Measurements from ENCODE around the gene PTPRR.

PTPRR gene

DNA sequence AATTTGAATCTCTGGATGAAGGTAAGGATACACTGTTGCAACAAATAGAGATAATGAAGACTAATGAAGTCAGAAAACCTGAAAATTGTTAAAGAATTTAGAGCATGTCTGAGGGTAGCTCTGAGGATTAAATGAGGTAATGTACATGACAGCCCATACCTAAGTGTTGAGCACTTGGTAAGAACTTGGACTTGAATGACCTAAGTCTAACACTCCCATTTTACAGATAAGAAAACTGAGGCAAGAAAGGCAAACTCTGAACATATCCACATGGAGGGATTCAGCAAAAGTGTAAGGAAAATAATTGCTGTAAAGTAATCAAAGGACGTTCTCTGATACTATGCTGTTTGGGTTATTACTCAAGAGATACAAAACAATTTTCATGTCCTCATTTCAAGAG lies 312.4 kb downstream of the PTPRR start:
- H3K4me1 ChIP-seq (ENCODE audit: control insufficient read depth in 1 of 2, insufficient read depth in 2 of 2, low read length in 2 of 2) = peaks cover 10 to 18% of the 10 kb centered on the region in 2 donors
- no peak overlapping the region for H3K4me3 ChIP-seq (ENCODE audit: low read depth in 1 of 2, low read length in 2 of 2)
- H3K27me3 ChIP-seq (ENCODE audit: control insufficient read depth in 1 of 2, insufficient read depth in 2 of 2, low read length in 2 of 2) = peaks cover 0 to 3% of the 10 kb centered on the region in 2 donors
- H3K9me3 ChIP-seq (ENCODE audit: control insufficient read depth in 1 of 2, low read length in 2 of 2) = no peaks in the 10 kb centered on the region
- H3K27ac ChIP-seq (ENCODE audit: low read depth, low read length) = no peak overlapping the region
- H3K9ac ChIP-seq (ENCODE audit: low read depth in 1 of 2, low read length in 2 of 2) = no peak overlapping the region
- no peaks in the 10 kb centered on the region for H3K36me3 ChIP-seq (ENCODE audit: control insufficient read depth in 1 of 2, insufficient read depth in 2 of 2, low read length in 2 of 2)

- Histone ChIP-seq H3K4me3 (ENCODE audit: low read depth in 1 of 2, low read length in 2 of 2) (no peak overlapping the region), H3K9ac (ENCODE audit: low read depth in 1 of 2, low read length in 2 of 2) (no peak overlapping the region), H3K27me3 (ENCODE audit: control insufficient read depth in 1 of 2, insufficient read depth in 2 of 2, low read length in 2 of 2) (peaks cover 0 to 3% of the 10 kb centered on the region in 2 donors), H3K27ac (ENCODE audit: low read depth, low read length) (no peak overlapping the region), H3K4me1 (ENCODE audit: control insufficient read depth in 1 of 2, insufficient read depth in 2 of 2, low read length in 2 of 2) (peaks cover 10 to 18% of the 10 kb centered on the region in 2 donors), H3K9me3 (ENCODE audit: control insufficient read depth in 1 of 2, low read length in 2 of 2) (no peaks in the 10 kb centered on the region), H3K36me3 (ENCODE audit: control insufficient read depth in 1 of 2, insufficient read depth in 2 of 2, low read length in 2 of 2) (no peaks in the 10 kb centered on the region)
Measured at GRCh38 chr12:70607107-70607506, 313.4 kb downstream of the PTPRR start.

DNA sequence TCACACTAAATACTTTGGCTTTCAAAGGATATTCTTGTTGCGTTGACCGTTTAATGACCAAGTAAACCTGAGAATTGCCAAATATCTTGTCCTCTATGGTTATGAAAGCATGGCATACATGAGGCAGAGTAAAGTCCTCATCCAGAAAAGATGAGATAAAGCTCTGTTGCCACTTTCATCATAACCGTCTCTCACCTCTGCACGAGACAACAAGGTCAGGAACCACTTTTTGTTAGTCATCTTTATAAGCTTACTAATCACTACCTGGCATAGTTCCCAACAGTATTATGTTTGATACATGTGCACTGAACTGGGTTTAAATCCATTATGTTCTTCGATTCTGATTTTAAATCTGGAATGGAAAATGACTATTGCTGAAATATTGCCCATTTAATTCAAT lies 314.6 kb downstream of the PTPRR start:
- Histone ChIP-seq H3K4me3 (ENCODE audit: low read depth in 1 of 2, low read length in 2 of 2) (no peak overlapping the region), H3K27ac (ENCODE audit: low read depth, low read length) (no peak overlapping the region), H3K4me1 (ENCODE audit: control insufficient read depth in 1 of 2, insufficient read depth in 2 of 2, low read length in 2 of 2) (peaks cover 10 to 18% of the 10 kb centered on the region in 2 donors), H3K36me3 (ENCODE audit: control insufficient read depth in 1 of 2, insufficient read depth in 2 of 2, low read length in 2 of 2) (no peaks in the 10 kb centered on the region), H3K9me3 (ENCODE audit: control insufficient read depth in 1 of 2, low read length in 2 of 2) (no peaks in the 10 kb centered on the region), H3K9ac (ENCODE audit: low read depth in 1 of 2, low read length in 2 of 2) (no peak overlapping the region), H3K27me3 (ENCODE audit: control insufficient read depth in 1 of 2, insufficient read depth in 2 of 2, low read length in 2 of 2) (peaks cover 0 to 3% of the 10 kb centered on the region in 2 donors)

DNA sequence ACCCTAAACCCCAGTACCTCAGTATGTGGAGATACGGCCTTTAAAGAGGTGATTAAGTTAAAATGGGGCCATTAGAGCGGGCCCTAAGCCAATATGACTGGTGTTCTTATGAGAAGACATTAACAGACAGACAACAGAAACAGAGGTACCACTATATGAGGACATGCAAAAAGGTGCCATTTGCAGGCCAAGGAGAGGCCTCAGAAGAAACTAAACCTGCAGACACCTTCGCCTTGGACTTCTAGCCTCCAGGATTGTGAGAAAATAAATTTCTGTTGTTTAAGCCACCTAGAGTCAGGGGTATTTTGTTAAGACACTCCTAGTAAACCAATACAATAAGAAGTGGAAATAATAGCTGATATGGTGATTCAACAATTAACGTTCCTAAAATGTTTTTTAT lies 315.9 kb downstream of the PTPRR start:
- no peaks in the 10 kb centered on the region for H3K9me3 ChIP-seq (ENCODE audit: control insufficient read depth in 1 of 2, low read length in 2 of 2)
- H3K27me3 ChIP-seq (ENCODE audit: control insufficient read depth in 1 of 2, insufficient read depth in 2 of 2, low read length in 2 of 2) = peaks cover 0 to 3% of the 10 kb centered on the region in 2 donors
- H3K9ac ChIP-seq (ENCODE audit: low read depth in 1 of 2, low read length in 2 of 2) = no peak overlapping the region
- H3K4me3 ChIP-seq (ENCODE audit: low read depth in 1 of 2, low read length in 2 of 2) = no peak overlapping the region
- no peaks in the 10 kb centered on the region for H3K36me3 ChIP-seq (ENCODE audit: control insufficient read depth in 1 of 2, insufficient read depth in 2 of 2, low read length in 2 of 2)
- H3K4me1 ChIP-seq (ENCODE audit: control insufficient read depth in 1 of 2, insufficient read depth in 2 of 2, low read length in 2 of 2) = peaks cover 10 to 18% of the 10 kb centered on the region in 2 donors
- H3K27ac ChIP-seq (ENCODE audit: low read depth, low read length) = no peak overlapping the region

GRCh38 chr12:70603044-70603443 lies 317.5 kb downstream of the PTPRR start:
- Histone ChIP-seq H3K4me1 (ENCODE audit: control insufficient read depth in 1 of 2, insufficient read depth in 2 of 2, low read length in 2 of 2) (peaks cover 0 to 13% of the 10 kb centered on the region in 2 donors), H3K9me3 (ENCODE audit: control insufficient read depth in 1 of 2, low read length in 2 of 2) (no peaks in the 10 kb centered on the region), H3K36me3 (ENCODE audit: control insufficient read depth in 1 of 2, insufficient read depth in 2 of 2, low read length in 2 of 2) (no peaks in the 10 kb centered on the region), H3K9ac (ENCODE audit: low read depth in 1 of 2, low read length in 2 of 2) (no peak overlapping the region), H3K27me3 (ENCODE audit: control insufficient read depth in 1 of 2, insufficient read depth in 2 of 2, low read length in 2 of 2) (no peaks in the 10 kb centered on the region), H3K27ac (ENCODE audit: low read depth, low read length) (no peak overlapping the region), H3K4me3 (ENCODE audit: low read depth in 1 of 2, low read length in 2 of 2) (no peak overlapping the region)

- Histone ChIP-seq H3K36me3 (ENCODE audit: control insufficient read depth in 1 of 2, insufficient read depth in 2 of 2, low read length in 2 of 2) (no peaks in the 10 kb centered on the region), H3K9ac (ENCODE audit: low read depth in 1 of 2, low read length in 2 of 2) (no peak overlapping the region), H3K27ac (ENCODE audit: low read depth, low read length) (no peak overlapping the region), H3K4me3 (ENCODE audit: low read depth in 1 of 2, low read length in 2 of 2) (no peak overlapping the region), H3K4me1 (ENCODE audit: control insufficient read depth in 1 of 2, insufficient read depth in 2 of 2, low read length in 2 of 2) (no peaks in the 10 kb centered on the region), H3K9me3 (ENCODE audit: control insufficient read depth in 1 of 2, low read length in 2 of 2) (no peaks in the 10 kb centered on the region), H3K27me3 (ENCODE audit: control insufficient read depth in 1 of 2, insufficient read depth in 2 of 2, low read length in 2 of 2) (no peaks in the 10 kb centered on the region)
Measured at GRCh38 chr12:70598467-70599193, 321.9 kb downstream of the PTPRR start.

GRCh38 chr12:70592664-70593063 lies 327.9 kb downstream of the PTPRR start:
- H3K9me3 ChIP-seq (ENCODE audit: control insufficient read depth in 1 of 2, low read length in 2 of 2) = no peaks in the 10 kb centered on the region
- H3K27me3 ChIP-seq (ENCODE audit: control insufficient read depth in 1 of 2, insufficient read depth in 2 of 2, low read length in 2 of 2) = no peaks in the 10 kb centered on the region
- H3K4me1 ChIP-seq (ENCODE audit: control insufficient read depth in 1 of 2, insufficient read depth in 2 of 2, low read length in 2 of 2) = peaks cover 0 to 6% of the 10 kb centered on the region in 2 donors
- H3K9ac ChIP-seq (ENCODE audit: low read depth in 1 of 2, low read length in 2 of 2) = no peak overlapping the region
- H3K27ac ChIP-seq (ENCODE audit: low read depth, low read length) = no peak overlapping the region
- peaks cover 0 to 5% of the 10 kb centered on the region in 2 donors for H3K36me3 ChIP-seq (ENCODE audit: control insufficient read depth in 1 of 2, insufficient read depth in 2 of 2, low read length in 2 of 2)
- no peak overlapping the region for H3K4me3 ChIP-seq (ENCODE audit: low read depth in 1 of 2, low read length in 2 of 2)

- Histone ChIP-seq H3K4me3 (ENCODE audit: low read depth in 1 of 2, low read length in 2 of 2) (no peak overlapping the region), H3K27ac (ENCODE audit: low read depth, low read length) (no peak overlapping the region), H3K4me1 (ENCODE audit: control insufficient read depth in 1 of 2, insufficient read depth in 2 of 2, low read length in 2 of 2) (peaks cover 0 to 6% of the 10 kb centered on the region in 2 donors), H3K36me3 (ENCODE audit: control insufficient read depth in 1 of 2, insufficient read depth in 2 of 2, low read length in 2 of 2) (peaks cover 0 to 5% of the 10 kb centered on the region in 2 donors), H3K9me3 (ENCODE audit: control insufficient read depth in 1 of 2, low read length in 2 of 2) (no peaks in the 10 kb centered on the region), H3K27me3 (ENCODE audit: control insufficient read depth in 1 of 2, insufficient read depth in 2 of 2, low read length in 2 of 2) (no peaks in the 10 kb centered on the region), H3K9ac (ENCODE audit: low read depth in 1 of 2, low read length in 2 of 2) (no peak overlapping the region)
Measured at GRCh38 chr12:70590549-70591226, 329.9 kb downstream of the PTPRR start.

GRCh38 chr12:70590051-70590450 lies 330.5 kb downstream of the PTPRR start:
- peaks cover 0 to 5% of the 10 kb centered on the region in 2 donors for H3K36me3 ChIP-seq (ENCODE audit: control insufficient read depth in 1 of 2, insufficient read depth in 2 of 2, low read length in 2 of 2)
- no peak overlapping the region for H3K27ac ChIP-seq (ENCODE audit: low read depth, low read length)
- no peaks in the 10 kb centered on the region for H3K9me3 ChIP-seq (ENCODE audit: control insufficient read depth in 1 of 2, low read length in 2 of 2)
- peaks cover 0 to 6% of the 10 kb centered on the region in 2 donors for H3K4me1 ChIP-seq (ENCODE audit: control insufficient read depth in 1 of 2, insufficient read depth in 2 of 2, low read length in 2 of 2)
- H3K9ac ChIP-seq (ENCODE audit: low read depth in 1 of 2, low read length in 2 of 2) = no peak overlapping the region
- no peaks in the 10 kb centered on the region for H3K27me3 ChIP-seq (ENCODE audit: control insufficient read depth in 1 of 2, insufficient read depth in 2 of 2, low read length in 2 of 2)
- no peak overlapping the region for H3K4me3 ChIP-seq (ENCODE audit: low read depth in 1 of 2, low read length in 2 of 2)
